ENCODE results near the gene EBLN2. TPM values are rescaled to one million over a fixed set of nuclear protein-coding genes. Genes with fewer than 3 reads are reported as not detected.

Gene EBLN2
- total and polyA plus RNA-seq, 9 donors = 1.1 to 16.4 (median 5.1) TPM

DNA sequence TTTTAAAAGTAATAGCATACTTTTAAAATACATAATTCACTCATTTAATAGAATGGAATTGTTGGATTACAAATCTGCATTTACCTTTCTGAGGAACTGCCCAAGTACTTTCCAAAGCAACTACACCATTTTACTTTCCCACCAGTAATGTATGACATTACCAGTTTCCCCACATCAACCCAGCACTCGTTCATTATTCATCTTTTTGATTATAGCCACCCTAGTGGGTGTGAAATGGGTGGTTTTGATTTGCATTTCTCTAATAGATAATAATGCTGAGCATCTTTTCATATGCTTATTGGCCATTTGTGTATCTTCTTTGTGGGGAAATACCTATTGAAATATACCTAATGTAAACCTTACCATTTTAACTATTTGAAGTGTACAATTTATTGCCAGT is 18.0 kb upstream of the EBLN2 start:
- TF ChIP-seq POLR2A (IDR thresholded peaks at IDR 0.05) = no peak
- TF ChIP-seq, protein P1, sequence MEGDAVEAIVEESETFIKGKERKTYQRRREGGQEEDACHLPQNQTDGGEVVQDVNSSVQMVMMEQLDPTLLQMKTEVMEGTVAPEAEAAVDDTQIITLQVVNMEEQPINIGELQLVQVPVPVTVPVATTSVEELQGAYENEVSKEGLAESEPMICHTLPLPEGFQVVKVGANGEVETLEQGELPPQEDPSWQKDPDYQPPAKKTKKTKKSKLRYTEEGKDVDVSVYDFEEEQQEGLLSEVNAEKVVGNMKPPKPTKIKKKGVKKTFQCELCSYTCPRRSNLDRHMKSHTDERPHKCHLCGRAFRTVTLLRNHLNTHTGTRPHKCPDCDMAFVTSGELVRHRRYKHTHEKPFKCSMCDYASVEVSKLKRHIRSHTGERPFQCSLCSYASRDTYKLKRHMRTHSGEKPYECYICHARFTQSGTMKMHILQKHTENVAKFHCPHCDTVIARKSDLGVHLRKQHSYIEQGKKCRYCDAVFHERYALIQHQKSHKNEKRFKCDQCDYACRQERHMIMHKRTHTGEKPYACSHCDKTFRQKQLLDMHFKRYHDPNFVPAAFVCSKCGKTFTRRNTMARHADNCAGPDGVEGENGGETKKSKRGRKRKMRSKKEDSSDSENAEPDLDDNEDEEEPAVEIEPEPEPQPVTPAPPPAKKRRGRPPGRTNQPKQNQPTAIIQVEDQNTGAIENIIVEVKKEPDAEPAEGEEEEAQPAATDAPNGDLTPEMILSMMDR (IDR thresholded peaks at IDR 0.05) = no peak
- Histone ChIP-seq H3K36me3 (no peaks in the 10 kb centered on the region), H3K9me3 (no peaks in the 10 kb centered on the region), H3K27ac (no peak overlapping the region), H3K4me1 (ENCODE audit: insufficient read depth) (peaks cover 3% of the 10 kb centered on the region), H3K4me3 (no peak overlapping the region), H3K27me3 (no peaks in the 10 kb centered on the region)
- 71 to 77% (median 72%) methylated on average over 1 of the region's 1 CpG for WGBS, 3 donors
- intact Hi-C loops (cut with DNase I) = no loop called here
- no peak for DNase-seq

DNA sequence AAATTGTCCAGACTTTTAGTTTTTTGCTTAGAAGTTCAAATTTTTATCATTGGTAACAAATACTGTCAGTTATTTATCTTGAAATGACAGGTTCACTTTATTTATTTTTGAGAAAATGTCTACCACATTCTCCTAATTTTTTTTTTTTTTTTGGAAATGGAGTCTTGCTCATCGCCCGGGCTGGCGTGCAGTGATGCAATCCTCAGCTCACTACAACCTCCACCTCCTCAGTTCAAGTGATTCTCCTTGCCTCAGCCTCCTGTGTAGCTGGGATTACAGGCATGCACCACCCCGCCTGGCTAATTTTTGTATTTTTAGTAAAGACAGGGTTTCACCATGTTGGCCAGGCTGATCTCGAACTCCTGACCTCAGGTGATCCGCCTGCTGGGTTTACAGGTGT is 16.1 kb upstream of the EBLN2 start:
- 80 to 90% (median 85%) methylated on average over 6 of the region's 6 CpGs for WGBS, 3 donors
- Histone ChIP-seq H3K27me3 (no peaks in the 10 kb centered on the region), H3K4me3 (no peak overlapping the region), H3K4me1 (ENCODE audit: insufficient read depth) (peaks cover 3% of the 10 kb centered on the region), H3K27ac (no peak overlapping the region), H3K9me3 (no peaks in the 10 kb centered on the region), H3K36me3 (no peaks in the 10 kb centered on the region)
- TF ChIP-seq, protein P1 (IDR thresholded peaks at IDR 0.05) = no peak
- no peak for TF ChIP-seq POLR2A (IDR thresholded peaks at IDR 0.05)
- TF ChIP-seq EP300 (IDR thresholded peaks at IDR 0.05) = no peak
- DNase-seq = no peak
- intact Hi-C loops (cut with DNase I) = no loop called here

DNA sequence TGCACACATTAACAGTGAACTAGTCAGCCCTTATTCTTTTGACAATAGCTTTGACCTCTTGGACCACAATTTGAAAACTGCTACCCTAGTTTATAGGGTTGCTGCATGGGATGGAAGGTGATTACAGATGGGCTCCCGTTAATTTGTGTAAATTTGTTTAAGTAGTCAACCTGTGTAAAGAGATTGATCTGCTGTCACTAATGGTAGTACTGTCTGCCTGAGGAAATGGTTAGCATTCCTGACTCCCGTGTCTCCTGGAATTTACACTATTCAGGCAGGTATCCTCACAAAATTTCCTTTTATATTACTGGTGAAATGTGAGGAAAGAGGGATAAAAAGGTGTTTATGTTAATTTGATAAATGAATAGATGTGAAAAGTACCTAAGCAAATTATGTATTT is 15.3 kb upstream of the EBLN2 start:
- H3K27ac ChIP-seq = no peak overlapping the region
- no peaks in the 10 kb centered on the region for H3K36me3 ChIP-seq
- intact Hi-C loops (cut with DNase I) = no loop called here
- no peak overlapping the region for H3K4me3 ChIP-seq
- peaks cover 3% of the 10 kb centered on the region for H3K4me1 ChIP-seq (ENCODE audit: insufficient read depth)
- no peak for DNase-seq
- no peaks in the 10 kb centered on the region for H3K9me3 ChIP-seq
- no peaks in the 10 kb centered on the region for H3K27me3 ChIP-seq
- TF ChIP-seq POLR2A (IDR thresholded peaks at IDR 0.05) = no peak
- no peak for TF ChIP-seq EP300 (IDR thresholded peaks at IDR 0.05)
- TF ChIP-seq, protein P1 (IDR thresholded peaks at IDR 0.05) = no peak
- WGBS, 3 donors = 43 to 62% (median 56%) methylated on average over 2 of the region's 2 CpGs

DNA sequence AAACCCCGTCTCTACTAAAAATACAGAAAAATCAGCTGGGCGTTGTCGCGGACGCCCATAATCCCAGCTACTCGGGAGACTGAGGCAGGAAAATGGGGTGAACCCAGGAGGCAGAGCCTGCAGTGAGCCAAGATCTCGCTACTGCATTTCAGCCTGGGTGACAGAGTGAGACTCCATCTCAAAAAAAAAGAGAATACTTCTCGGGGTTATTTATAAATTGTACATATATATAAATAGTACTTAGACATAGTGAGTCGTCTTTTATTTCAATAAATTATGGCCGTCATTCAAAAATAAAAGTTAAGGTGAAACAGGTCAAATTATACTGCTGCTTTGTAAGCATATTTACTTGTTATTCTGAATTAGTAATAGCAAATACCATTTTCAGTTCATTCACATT is 12.1 kb upstream of the EBLN2 start:
- Histone ChIP-seq H3K27me3 (no peaks in the 10 kb centered on the region), H3K36me3 (no peaks in the 10 kb centered on the region), H3K4me3 (no peak overlapping the region), H3K9me3 (no peaks in the 10 kb centered on the region), H3K27ac (no peak overlapping the region), H3K4me1 (ENCODE audit: insufficient read depth) (no peaks in the 10 kb centered on the region)
- DNase-seq = no peak
- TF ChIP-seq, protein P1 (IDR thresholded peaks at IDR 0.05) = no peak
- TF ChIP-seq POLR2A (IDR thresholded peaks at IDR 0.05) (no peak), EP300 (IDR thresholded peaks at IDR 0.05) (no peak)
- intact Hi-C loops (cut with DNase I) = no loop called here
- WGBS, 3 donors = 88 to 90% (median 90%) methylated on average over 10 of the region's 10 CpGs

All from ovary (tissue), 9 donors.